22Rv1 (cell line): ENCODE data around the gene SLC7A11.

Experiments
- H3K27ac ChIP-seq: fragments of 450-650 bp; 2 replicates; pipeline ENCODE4 v1.5.1; 2017
- ZFX ChIP-seq: fragments of 450-650 bp; IDR thresholded peaks from 2 replicates; pipeline ENCODE4 v1.6.1; 2017; ENCODE audit warnings: antibody characterized with exemption, borderline replicate concordance
- TF ChIP-seq, protein P1 (sequence below): fragments of 450-650 bp; IDR thresholded peaks from 2 replicates; pipeline ENCODE4 v1.5.1; 2017; ENCODE audit warnings: mild to moderate bottlenecking

Gene SLC7A11

DNA sequence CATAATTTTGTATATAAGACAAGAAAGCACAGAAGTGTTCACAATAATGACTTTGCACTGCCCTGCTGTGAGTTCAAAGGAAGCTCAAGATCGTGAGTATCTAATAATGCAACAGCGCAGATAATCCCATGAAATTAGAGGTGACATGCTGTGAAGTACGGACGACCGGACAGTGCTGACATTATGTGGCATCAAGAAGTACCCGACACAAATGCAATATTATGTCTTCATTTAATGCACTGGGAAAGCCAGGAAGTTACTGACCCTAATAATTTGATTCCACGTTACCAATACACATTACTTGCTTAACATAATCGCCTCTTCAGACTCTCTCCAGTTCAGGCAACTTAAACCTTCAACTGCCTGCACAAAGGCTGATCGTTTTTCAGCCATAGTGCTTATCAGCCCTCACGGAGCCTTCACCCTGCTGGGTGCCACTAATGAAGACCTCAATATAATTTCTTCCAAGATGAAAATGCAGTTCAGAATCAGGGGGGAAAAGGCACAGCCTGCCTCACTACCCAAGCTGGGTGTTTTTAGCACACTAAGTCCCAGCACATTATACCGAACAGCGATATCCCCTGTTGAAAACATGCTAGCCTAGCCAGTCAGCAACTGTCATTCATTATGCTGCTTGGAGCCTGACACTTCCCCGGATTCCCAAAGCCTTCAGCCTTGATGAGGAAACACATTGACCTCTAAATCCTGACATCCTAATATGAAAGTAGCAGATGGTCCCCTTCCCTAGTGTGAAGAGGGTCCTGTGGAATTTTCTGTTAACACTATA lies 56.1 kb downstream of the SLC7A11 start:
- TF ChIP-seq, protein P1, sequence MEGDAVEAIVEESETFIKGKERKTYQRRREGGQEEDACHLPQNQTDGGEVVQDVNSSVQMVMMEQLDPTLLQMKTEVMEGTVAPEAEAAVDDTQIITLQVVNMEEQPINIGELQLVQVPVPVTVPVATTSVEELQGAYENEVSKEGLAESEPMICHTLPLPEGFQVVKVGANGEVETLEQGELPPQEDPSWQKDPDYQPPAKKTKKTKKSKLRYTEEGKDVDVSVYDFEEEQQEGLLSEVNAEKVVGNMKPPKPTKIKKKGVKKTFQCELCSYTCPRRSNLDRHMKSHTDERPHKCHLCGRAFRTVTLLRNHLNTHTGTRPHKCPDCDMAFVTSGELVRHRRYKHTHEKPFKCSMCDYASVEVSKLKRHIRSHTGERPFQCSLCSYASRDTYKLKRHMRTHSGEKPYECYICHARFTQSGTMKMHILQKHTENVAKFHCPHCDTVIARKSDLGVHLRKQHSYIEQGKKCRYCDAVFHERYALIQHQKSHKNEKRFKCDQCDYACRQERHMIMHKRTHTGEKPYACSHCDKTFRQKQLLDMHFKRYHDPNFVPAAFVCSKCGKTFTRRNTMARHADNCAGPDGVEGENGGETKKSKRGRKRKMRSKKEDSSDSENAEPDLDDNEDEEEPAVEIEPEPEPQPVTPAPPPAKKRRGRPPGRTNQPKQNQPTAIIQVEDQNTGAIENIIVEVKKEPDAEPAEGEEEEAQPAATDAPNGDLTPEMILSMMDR: no peak
- TF ChIP-seq ZFX: no peak
- H3K27ac ChIP-seq: no peak overlapping the region

DNA sequence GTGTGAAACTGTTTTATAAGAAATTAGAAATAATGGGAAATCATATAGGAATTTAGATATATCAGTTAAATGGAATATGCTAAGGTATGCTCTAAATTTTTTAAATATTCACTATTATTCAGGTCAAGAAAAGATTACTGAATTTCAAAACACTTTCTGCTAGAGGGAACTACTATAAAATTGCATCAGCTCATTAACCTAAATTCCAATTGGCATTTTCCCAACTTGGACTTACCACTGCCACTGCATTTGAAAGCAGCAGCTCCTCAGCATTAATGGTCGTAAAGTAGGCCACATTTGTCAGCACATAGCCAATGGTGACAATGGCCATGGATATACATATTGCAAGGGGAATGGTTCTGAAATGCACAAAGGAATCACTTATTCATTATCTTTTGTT lies 57.3 kb downstream of the SLC7A11 start:
- TF ChIP-seq, protein P1: no peak
- no peak for TF ChIP-seq ZFX
- no peak overlapping the region for H3K27ac ChIP-seq

DNA sequence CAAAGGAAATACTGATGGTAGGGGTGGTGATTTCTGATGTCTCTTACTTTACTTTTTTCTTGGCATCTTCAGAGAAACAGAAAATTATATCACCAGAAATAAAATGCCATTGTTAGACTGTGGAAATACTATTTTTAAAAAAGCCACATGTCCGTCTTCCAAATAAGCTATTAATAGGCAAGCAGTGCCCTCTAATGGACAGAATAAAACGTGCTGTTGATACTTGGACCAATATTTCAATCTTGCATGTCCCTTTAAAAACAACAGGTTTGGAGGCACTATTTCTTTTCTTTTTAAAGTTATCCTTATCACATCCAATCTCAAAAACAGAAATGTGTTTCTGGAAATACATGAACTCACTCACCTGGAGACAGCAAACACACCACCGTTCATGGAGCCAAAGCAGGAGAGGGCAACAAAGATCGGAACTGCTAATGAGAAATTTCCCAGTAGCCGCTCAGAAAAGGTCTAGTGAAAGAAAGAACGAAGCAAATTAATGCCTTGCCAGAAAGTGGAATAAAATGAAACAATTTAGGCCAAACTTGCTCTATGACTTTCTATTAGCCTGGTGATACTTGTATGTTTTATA lies 59.2 kb downstream of the SLC7A11 start:
- no peak overlapping the region for H3K27ac ChIP-seq
- TF ChIP-seq, protein P1: peak; percentile 78
- TF ChIP-seq ZFX: no peak

DNA sequence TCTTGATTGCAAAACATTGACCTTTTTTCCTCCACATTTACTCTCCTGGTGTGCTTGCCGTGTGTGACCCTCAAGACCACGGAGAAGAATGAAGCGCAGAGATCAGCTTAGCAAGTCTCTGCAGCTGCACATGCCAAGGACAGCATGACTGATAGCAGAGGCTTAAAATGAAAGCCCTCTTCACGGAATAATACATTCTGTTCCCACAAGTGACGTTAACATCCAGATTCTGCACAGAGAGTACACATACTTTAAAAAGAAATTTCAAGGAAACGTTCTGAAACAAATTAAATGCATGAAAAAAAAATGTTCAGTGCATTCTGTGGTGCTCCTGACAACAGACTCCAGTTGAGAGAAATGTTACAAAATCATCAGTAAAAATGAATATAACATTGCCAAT lies 60.9 kb downstream of the SLC7A11 start:
- no peak for TF ChIP-seq ZFX
- TF ChIP-seq, protein P1: no peak
- no peak overlapping the region for H3K27ac ChIP-seq

DNA sequence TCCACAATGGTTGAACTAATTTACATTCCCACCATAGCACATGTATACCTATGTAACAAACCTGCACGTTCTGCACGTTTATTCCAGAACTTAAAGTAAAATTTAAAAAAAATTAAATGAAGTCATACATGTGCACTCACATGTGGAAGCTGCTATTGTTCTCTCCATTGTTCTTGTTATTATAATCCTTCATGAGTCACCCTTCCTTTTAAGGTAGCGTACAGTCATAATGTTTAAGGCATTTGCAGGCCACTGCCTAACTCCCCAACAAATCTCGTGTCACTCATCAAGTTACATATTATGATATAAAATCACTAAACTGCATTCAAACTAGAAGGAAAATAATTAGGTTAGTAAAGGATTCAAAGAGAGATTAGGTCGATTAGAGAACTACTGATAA lies 63.6 kb downstream of the SLC7A11 start:
- TF ChIP-seq ZFX: no peak
- TF ChIP-seq, protein P1: no peak

DNA sequence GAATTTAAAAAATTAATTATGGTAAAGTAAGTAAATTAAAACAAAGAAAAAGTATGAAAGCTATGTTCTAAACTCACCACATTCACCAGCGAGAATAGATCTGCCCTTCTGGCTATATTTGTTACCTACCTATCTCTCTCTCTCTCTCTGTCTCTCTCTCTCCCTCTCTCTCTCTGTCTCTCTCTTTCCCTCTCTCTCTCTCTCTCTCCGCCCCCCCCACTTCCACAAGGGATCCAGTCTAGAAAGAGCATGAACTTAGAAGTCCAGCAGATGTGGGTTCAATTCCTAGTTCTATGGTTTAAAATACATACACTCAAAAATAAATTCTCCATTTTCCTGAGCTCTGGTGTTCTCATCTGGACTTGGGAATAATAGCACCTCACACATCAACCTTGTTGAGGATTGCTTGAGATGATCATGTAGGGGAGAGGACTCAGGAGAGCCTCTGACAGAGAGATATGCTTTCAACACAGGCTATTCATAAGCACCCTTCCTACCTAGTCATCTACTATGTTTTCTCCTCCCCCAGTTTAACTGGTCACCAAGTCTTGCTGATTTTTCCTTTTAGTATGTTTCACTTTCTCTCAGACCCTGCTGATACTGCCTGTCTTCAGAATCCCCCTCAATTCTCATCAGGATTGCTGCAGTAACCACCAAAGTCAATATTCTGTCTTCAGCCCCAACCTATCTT lies 64.7 kb downstream of the SLC7A11 start:
- TF ChIP-seq, protein P1: no peak
- no peak for TF ChIP-seq ZFX
- H3K27ac ChIP-seq: no peak overlapping the region

More for the DNA sequence above, 63.6 kb downstream of the SLC7A11 start:
- no peak overlapping the region for H3K27ac ChIP-seq
